ENCODE data around the gene SEMA7A. TPM values are rescaled to one million over a fixed set of nuclear protein-coding genes. Genes with fewer than 3 reads are reported as not detected.
A peak's percentile ranks its signal among the peaks of the same experiment; 100 is the strongest.

SEMA7A gene
- total and polyA plus RNA-seq, 9 of the 15 experiments (the other 6 are each of a cell fraction or from before 2014, with no cell fraction given), result 0.04 to 8.2 (median 5.4) TPM; not detected in 1

DNA sequence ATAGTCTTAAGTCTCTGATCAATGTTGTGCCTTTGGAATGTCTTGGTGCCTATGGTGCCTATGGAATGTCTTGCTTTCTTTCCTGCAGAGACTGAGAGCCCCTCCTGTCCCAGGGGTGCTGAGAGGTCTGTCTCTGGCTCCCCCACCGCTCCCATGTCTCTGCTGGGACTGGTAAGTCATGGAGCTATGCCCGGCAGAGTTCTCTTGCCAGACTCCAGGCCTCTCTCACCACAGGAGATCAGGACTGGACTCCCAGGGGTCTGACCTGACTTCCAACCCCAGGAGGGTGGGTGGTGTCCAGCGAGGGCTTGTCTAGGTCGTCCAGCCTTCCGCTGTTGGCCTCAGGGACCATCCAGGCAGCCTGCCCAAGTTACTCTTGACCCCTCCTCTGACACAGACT, 52.3 kb downstream of the SEMA7A start:
- Histone ChIP-seq H3K36me3 (ENCODE audit: control insufficient read depth, insufficient read depth, low read length) (no peaks in the 10 kb centered on the region), H4K20me1 (replicated peaks; ENCODE audit: control insufficient read depth, insufficient read depth, low read length) (no peaks in the 10 kb centered on the region), H3K4me3 (no peak overlapping the region), H3K27ac (ENCODE audit: extremely low read depth, low read depth, low read length) (no peak overlapping the region), H2AFZ (ENCODE audit: low read depth, low read length) (no peak overlapping the region), H3K4me2 (ENCODE audit: insufficient read depth, low read length) (no peak overlapping the region), H3K9ac (ENCODE audit: insufficient read depth in 1 of 2, low read depth in 2 of 2, low read length in 2 of 2) (peak overlapping the region in 1 of 2 experiments; percentile 66; a peak in 2 of 4 replicates), H3K27me3 (ENCODE audit: control insufficient read depth in 2 of 2, insufficient read depth in 2 of 2, low read length in 2 of 2) (no peaks in the 10 kb centered on the region), H3K4me1 (replicated peaks in 1 of 2; ENCODE audit: control insufficient read depth in 2 of 2, insufficient read depth in 2 of 2, low read length in 2 of 2) (peaks cover 18 to 41% of the 10 kb centered on the region in 2 experiments), H3K9me3 (replicated peaks; ENCODE audit: control insufficient read depth, insufficient read depth, low read depth, low read length) (no peaks in the 10 kb centered on the region), H3K9me1 (ENCODE audit: control insufficient read depth, insufficient read depth, low read length) (no peaks in the 10 kb centered on the region), H3K79me2 (ENCODE audit: control insufficient read depth, insufficient read depth, low read length) (no peaks in the 10 kb centered on the region)
- 31% methylated on average over 3 of the region's 5 CpGs for WGBS (ENCODE audit: insufficient coverage, low coverage, missing lambda C conversion rate)
- ChIA-PET CTCF (ENCODE audit: low intra/inter-chr PET ratio) (interaction anchor here (0.9 to 5.9 kb wide), 4 partner anchors 52 to 109 kb away, joined by 3 to 102 read pairs (median 12); partner anchors contain the start of gene SEMA7A), POLR2A (no interaction called here)
- FAIRE-seq, result no peak
- no TSS peak for BruUV-seq (replicated peaks)
- no peak for DNase-seq (ENCODE audit: extremely low read depth in 1 of 4, low spot score in 3 of 4)
- intact Hi-C loops (cut with micrococcal nuclease), result no loop called here
- in situ Hi-C loops (cut with MboI), result no loop called here
- no peak for ATAC-seq
- TF ChIP-seq ZNF124 (CRISPR knock-in tag; IDR thresholded peaks at IDR 0.05) (no peak), VEZF1 (CRISPR knock-in tag; IDR thresholded peaks at IDR 0.05) (no peak), CLOCK (CRISPR knock-in tag; IDR thresholded peaks at IDR 0.05; ENCODE audit: borderline replicate concordance) (no peak), ATF1 (CRISPR knock-in tag; IDR thresholded peaks at IDR 0.05) (no peak), ATF1 (tag; IDR thresholded peaks at IDR 0.05) (no peak), HMGN3 (IDR thresholded peaks at IDR 0.05; ENCODE audit: borderline replicate concordance, extremely low read depth, insufficient read length, low read depth, low read length) (no peak), SNIP1 (IDR thresholded peaks at IDR 0.05; ENCODE audit: low read depth) (no peak), SIRT6 (IDR thresholded peaks at IDR 0.05; ENCODE audit: low read depth, low read length) (no peak), SMARCA4 (IDR thresholded peaks at IDR 0.05) (no peak), STAT5A (IDR thresholded peaks at IDR 0.05; ENCODE audit: borderline replicate concordance, low read length) (no peak), BRF2 (IDR thresholded peaks at IDR 0.05; ENCODE audit: borderline replicate concordance, insufficient read depth, insufficient read length) (no peak)

Data from K562 (cell line).